Brain microvascular endothelial cell (primary cell): ENCODE data around the gene SHISA5.
A peak's percentile ranks its signal among the peaks of the same experiment; 100 is the strongest.
"Not testable (repeated sequence)": the region's sequence is repeated elsewhere in the genome, so short reads cannot be mapped to it uniquely, and the experiment has no call there.

Experiments used
- DNase-seq: peaks from one replicate; pipeline ENCODE4 v3.0.0-alpha.2; 2020
- H3K27ac ChIP-seq: fragments of 250-450 bp; sonication (Bioruptor Pico); 2 replicates; pipeline ENCODE4 v1.5.1; 2020; ENCODE audit warnings: mild to moderate bottlenecking, moderate library complexity
- H3K27me3 ChIP-seq: fragments of 250-450 bp; sonication (Bioruptor Pico); replicated peaks from 2 replicates; pipeline ENCODE4 v1.5.1; 2020; ENCODE audit warnings: mild to moderate bottlenecking
- H3K36me3 ChIP-seq: fragments of 250-450 bp; sonication (Bioruptor Pico); replicated peaks from 2 replicates; pipeline ENCODE4 v1.5.1; 2020; ENCODE audit warnings: mild to moderate bottlenecking
- H3K4me3 ChIP-seq: 2 replicates; pipeline ENCODE4 v1.5.1; 2011; ENCODE audit warnings: low read depth, mild to moderate bottlenecking, control low read depth, low read length, moderate library complexity
- CTCF ChIP-seq: IDR thresholded peaks from 2 replicates; pipeline ENCODE4 v1.5.1; 2011; ENCODE audit warnings: low read depth, mild to moderate bottlenecking, moderate library complexity, low read length, control low read depth, inconsistent platforms; ENCODE audit errors: missing control alignments
- in situ Hi-C: cut with HindIII; loops from 2 replicates; pipeline ENCODE4 v1.10.0; 2017; ENCODE audit warnings: low sequenced_read_pairs, low pct_ligation_motif_present

The SHISA5 gene

GRCh38 chr3:48464713-48465221 is 39.2 kb downstream of the SHISA5 start:
- no peak for TF ChIP-seq CTCF
- H3K27me3 ChIP-seq, result no peaks in the 10 kb centered on the region
- H3K36me3 ChIP-seq, result peaks cover 38% of the 10 kb centered on the region
- no peak for DNase-seq
- H3K27ac ChIP-seq, result peak overlapping the region; percentile 100
- H3K4me3 ChIP-seq, result no peak overlapping the region
- in situ Hi-C loops, result no loop called here

DNA sequence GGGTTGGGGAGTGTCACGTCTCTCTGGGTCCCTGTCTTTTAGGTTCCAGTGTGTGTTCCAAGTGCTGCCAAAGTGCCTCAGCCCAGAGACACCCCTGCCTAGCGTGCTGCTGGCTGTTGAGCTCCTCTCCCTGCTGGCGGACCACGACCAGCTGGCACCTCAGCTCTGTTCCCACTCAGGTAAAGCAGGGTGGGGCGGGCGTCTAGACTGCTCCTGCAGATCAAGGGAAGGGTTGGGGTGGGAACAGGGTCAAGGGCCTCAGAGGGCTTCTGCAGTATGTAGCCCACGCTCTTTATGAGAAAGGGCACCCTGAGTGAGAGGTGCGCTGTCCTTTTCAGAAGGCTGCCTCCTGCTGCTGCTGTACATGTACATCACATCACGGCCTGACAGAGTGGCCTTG is 40.3 kb downstream of the SHISA5 start:
- H3K27me3 ChIP-seq, result no peaks in the 10 kb centered on the region
- H3K36me3 ChIP-seq, result peaks cover 32% of the 10 kb centered on the region
- in situ Hi-C loops, result no loop called here
- no peak for DNase-seq
- no peak overlapping the region for H3K27ac ChIP-seq
- no peak for TF ChIP-seq CTCF
- no peak overlapping the region for H3K4me3 ChIP-seq

DNA sequence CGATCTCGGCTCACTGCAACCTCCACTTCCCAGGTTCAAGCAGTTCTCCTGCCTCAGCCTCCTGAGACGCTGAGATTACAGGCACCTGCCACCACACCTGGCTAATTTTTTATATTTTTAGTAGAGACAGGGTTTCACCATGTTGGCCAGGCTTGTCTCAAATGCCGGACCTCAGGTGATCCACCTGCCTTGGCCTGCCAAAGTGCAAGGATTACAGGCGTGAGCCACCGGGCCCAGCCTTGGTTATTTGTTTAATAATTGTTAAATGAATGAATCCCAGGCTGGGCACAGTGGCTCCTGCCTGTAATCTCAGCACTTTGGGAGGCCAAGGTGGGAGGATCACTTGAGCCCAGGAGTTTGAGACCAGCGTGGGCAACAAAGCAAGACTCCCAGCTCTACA is 42.2 kb downstream of the SHISA5 start:
- H3K27me3 ChIP-seq, in situ Hi-C loops, H3K4me3 ChIP-seq, DNase-seq, H3K27ac ChIP-seq: not testable (repeated sequence)
- H3K36me3 ChIP-seq, result peaks cover 22% of the 10 kb centered on the region

DNA sequence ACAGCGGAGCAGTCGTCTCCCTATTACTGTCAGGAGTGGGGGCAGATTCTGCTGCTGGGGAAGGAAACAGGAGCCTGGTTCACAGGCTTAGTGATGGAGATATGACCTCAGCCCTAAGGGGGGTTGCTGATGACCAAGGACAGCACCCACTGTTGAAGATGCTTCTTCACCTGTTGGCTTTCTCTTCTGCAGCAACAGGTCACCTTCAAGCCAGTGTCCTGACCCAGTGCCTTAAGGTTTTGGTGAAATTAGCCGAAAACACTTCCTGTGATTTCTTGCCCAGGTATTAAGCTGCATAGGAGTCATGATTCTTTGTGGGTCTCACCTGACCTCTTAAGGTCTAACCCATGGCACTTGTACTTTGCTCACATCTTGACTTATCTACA is 43.5 kb downstream of the SHISA5 start:
- Histone ChIP-seq H3K27me3 (no peaks in the 10 kb centered on the region), H3K27ac (no peak overlapping the region), H3K36me3 (peaks cover 27% of the 10 kb centered on the region), H3K4me3 (no peak overlapping the region)
- in situ Hi-C loops, result no loop called here
- no peak for TF ChIP-seq CTCF
- no peak for DNase-seq

- in situ Hi-C loops, result no loop called here
- Histone ChIP-seq H3K27me3 (no peaks in the 10 kb centered on the region), H3K4me3 (no peak overlapping the region), H3K27ac (no peak overlapping the region), H3K36me3 (peaks cover 30% of the 10 kb centered on the region)
- no peak for DNase-seq
- no peak for TF ChIP-seq CTCF
These were observed 44.0 kb downstream of the SHISA5 start for GRCh38 chr3:48459773-48460516.

GRCh38 chr3:48459331-48459730 is 44.6 kb downstream of the SHISA5 start:
- DNase-seq, result no peak
- TF ChIP-seq CTCF, result no peak
- Histone ChIP-seq H3K36me3 (peaks cover 33% of the 10 kb centered on the region), H3K27ac (no peak overlapping the region), H3K4me3 (no peak overlapping the region), H3K27me3 (no peaks in the 10 kb centered on the region)
- in situ Hi-C loops, result no loop called here
